GM12865 (cell line): ENCODE results near the gene GRIN2D.
A peak's percentile ranks its signal among the peaks of the same experiment; 100 is the strongest.

ENCODE experiments used
- DNase-seq: peaks from one replicate; pipeline ENCODE4 v3.0.0; 2010; ENCODE audit warnings: low read depth
- H3K4me3 ChIP-seq: 2 replicates; pipeline ENCODE4 v1.5.1; 2011; ENCODE audit warnings: mild to moderate bottlenecking, low read depth, low read length, control low read depth
- CTCF ChIP-seq: IDR thresholded peaks from 2 replicates; pipeline ENCODE4 v1.5.1; 2011; ENCODE audit warnings: low read length, control low read depth, low read depth, inconsistent platforms; ENCODE audit not compliant: insufficient read depth; ENCODE audit errors: missing control alignments

The GRIN2D gene

GRCh38 chr19:48353677-48354076 lies 39.8 kb upstream of the GRIN2D start:
- DNase-seq = no peak
- no peak for TF ChIP-seq CTCF
- no peak overlapping the region for H3K4me3 ChIP-seq

DNA sequence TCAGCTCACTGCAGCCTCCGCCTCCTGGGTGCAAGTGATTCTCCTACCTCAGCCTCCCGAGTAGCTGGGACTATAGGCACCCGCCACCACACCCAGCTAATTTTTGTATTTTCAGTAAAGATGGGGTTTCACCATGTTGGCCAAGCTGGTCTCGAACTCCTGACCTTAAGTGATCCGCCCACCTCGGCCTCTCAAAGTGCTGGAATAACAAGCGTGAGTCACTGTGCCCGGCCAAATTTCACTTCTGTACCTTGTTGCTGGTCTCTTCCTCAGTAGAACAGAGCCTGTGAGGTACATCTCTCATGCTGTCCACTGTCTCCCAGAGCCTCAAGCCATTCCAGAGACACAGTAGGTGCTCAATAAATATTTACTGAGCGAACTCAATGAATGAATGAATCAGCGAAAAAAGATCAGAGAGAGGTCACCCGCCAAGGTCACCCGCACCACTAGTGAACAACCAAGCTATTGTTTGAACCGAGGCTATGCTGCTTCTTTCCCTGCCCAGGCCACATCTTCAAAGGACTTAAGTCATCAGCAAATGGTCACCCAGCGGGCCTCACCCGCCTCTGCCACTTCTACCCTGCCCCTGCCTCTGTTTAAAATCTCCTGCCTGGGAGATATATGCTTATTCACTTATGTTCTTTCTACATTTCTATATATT lies 39.0 kb upstream of the GRIN2D start:
- DNase-seq = no peak
- H3K4me3 ChIP-seq = no peak overlapping the region
- TF ChIP-seq CTCF = no peak

GRCh38 chr19:48355365-48355954 lies 38.0 kb upstream of the GRIN2D start:
- no peak overlapping the region for H3K4me3 ChIP-seq
- no peak for DNase-seq
- no peak for TF ChIP-seq CTCF

GRCh38 chr19:48359123-48359522 lies 34.3 kb upstream of the GRIN2D start:
- TF ChIP-seq CTCF = no peak
- no peak overlapping the region for H3K4me3 ChIP-seq
- DNase-seq = no peak

DNA sequence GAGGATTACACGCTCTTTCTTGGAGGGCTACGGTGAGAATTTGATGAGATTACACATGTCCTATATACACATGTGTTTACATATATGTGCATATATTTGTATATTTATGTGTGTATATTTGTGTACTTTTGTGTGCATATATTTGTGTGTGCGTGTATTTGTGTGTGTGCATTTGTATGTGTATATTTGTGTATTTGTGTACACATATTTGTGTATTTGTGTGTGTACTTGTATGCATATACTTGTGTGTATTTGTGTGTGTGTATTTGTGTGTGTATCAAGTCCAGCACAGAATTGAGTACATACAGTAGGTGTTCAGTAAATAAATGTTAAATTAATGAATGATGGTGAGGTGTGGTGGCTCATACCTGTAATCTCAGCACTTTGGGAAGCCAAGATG lies 31.6 kb upstream of the GRIN2D start:
- no peak for DNase-seq
- no peak for TF ChIP-seq CTCF
- no peak overlapping the region for H3K4me3 ChIP-seq

DNA sequence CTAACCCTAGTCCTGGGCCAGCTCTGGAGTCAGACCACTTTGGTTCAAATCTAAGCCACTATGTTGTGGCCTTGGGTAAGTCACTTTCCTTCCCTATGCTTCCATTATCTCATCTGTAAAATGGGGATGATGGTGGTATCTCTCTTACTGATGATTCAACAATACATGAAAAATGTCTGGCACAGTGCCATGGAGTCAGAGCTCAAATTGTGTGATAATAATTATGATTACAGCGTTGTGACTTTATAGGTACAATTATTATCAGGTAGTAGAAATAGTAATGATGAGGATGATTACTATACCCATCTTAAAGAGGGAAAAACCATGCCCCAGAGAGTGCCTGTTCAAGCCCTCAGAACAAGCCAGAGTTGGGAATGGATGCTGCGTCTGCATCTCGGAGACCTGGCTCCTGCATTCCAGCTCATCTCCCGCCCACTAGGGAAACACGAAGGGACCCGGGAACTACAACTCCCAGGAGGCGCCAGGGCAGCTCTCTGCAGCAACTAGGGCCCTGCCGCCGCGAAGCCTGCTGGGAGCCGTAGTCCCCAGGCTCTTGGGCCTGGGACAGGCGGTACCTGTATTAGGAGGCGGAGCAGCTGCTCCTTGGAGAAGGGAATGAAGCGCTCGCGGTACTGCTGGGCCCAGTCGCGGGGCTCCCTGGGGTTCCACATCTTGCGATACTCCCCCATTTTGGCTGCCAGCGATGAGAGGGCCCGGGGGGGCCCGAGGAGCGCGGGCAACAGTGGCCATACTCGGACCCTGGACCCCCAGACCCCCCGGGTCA lies 30.6 kb upstream of the GRIN2D start:
- H3K4me3 ChIP-seq = peak overlapping the region; percentile 87
- TF ChIP-seq CTCF = no peak
- DNase-seq = peak; percentile 96
